GM20000 (cell line): ENCODE data around the gene PKM.

Experiments used
- DNase-seq: peaks from one replicate; pipeline ENCODE4 v3.0.0; 2012; ENCODE audit warnings: low spot score
- CTCF ChIP-seq: IDR thresholded peaks from 2 replicates; pipeline ENCODE4 v1.5.1; 2012; ENCODE audit warnings: mild to moderate bottlenecking, control low read depth; ENCODE audit errors: extremely low read depth, missing control alignments

PKM gene

GRCh38 chr15:72169236-72169920, 61.6 kb downstream of the PKM start:
- no peak for DNase-seq
- TF ChIP-seq CTCF, result no peak

GRCh38 chr15:72168808-72169190, 62.2 kb downstream of the PKM start:
- DNase-seq, result no peak
- no peak for TF ChIP-seq CTCF

- no peak for DNase-seq
- TF ChIP-seq CTCF, result no peak
These were observed 62.7 kb downstream of the PKM start for GRCh38 chr15:72168131-72168807.

- no peak for TF ChIP-seq CTCF
- no peak for DNase-seq
These were observed 63.5 kb downstream of the PKM start for GRCh38 chr15:72167445-72167844.

- no peak for TF ChIP-seq CTCF
- DNase-seq, result no peak
These were observed 64.1 kb downstream of the PKM start for GRCh38 chr15:72166716-72167417.

- no peak for TF ChIP-seq CTCF
- no peak for DNase-seq
These were observed 67.3 kb downstream of the PKM start for GRCh38 chr15:72163719-72164118.

- no peak for TF ChIP-seq CTCF
- DNase-seq, result no peak
These were observed 68.4 kb downstream of the PKM start for GRCh38 chr15:72162569-72162968.
